K562 (cell line): ENCODE results near the gene IGF2BP3. TPM values are rescaled to one million over a fixed set of nuclear protein-coding genes. Genes with fewer than 3 reads are reported as not detected.

ENCODE experiments used
- CBFA2T2 ChIP-seq: fragments of 450-650 bp; conservative IDR thresholded peaks from 2 replicates; pipeline ENCODE4 v1.6.1; 2017; ENCODE audit warnings: mild to moderate bottlenecking
- CBX8 ChIP-seq: fragments of 200-600 bp; sonication (generic); IDR thresholded peaks from 2 replicates; pipeline ENCODE4 v1.6.1; 2012; ENCODE audit warnings: borderline replicate concordance, mixed run types, low read depth, mild to moderate bottlenecking, moderate library complexity, mixed read lengths, low read length, control low read depth, inconsistent platforms; ENCODE audit not compliant: poor library complexity, severe bottlenecking; ENCODE audit errors: extremely low read depth
- CREM ChIP-seq: IDR thresholded peaks from 2 replicates; pipeline ENCODE4 v1.6.1; 2014; ENCODE audit warnings: antibody characterized with exemption, low read depth
- KAT7 ChIP-seq: sonication (generic); formaldehyde crosslinking; IDR thresholded peaks from 2 replicates; pipeline ENCODE4 v1.8.0; 2022; ENCODE audit warnings: missing genetic modification reagents, mild to moderate bottlenecking, borderline replicate concordance
- MAZ ChIP-seq, 2 experiments: fragments of 450-650 bp in 1 of 2; sonication (generic) in 1 of 2; formaldehyde crosslinking; IDR thresholded peaks in 1 of 2; conservative IDR thresholded peaks in 1 of 2; 2 replicates each; pipeline versions ENCODE4 v1.4.0 to v1.5.0; 2020; ENCODE audit warnings: mild to moderate bottlenecking in 1 of 2, missing genetic modification reagents in 1 of 2
- PML ChIP-seq: IDR thresholded peaks from 2 replicates; pipeline ENCODE4 v1.6.1; 2012; ENCODE audit warnings: low read length, inconsistent platforms
- PYGO2 ChIP-seq: fragments of 450-650 bp; IDR thresholded peaks from 2 replicates; pipeline ENCODE4 v1.6.1; 2016; ENCODE audit warnings: mild to moderate bottlenecking, missing genetic modification characterization, moderate library complexity, missing compliant biosample characterization
- RBFOX2 ChIP-seq: fragments of 200-400 bp; formaldehyde crosslinking; IDR thresholded peaks from 2 replicates; pipeline ENCODE4 v1.6.1; 2017; ENCODE audit warnings: low read depth, mild to moderate bottlenecking, low read length, moderate library complexity
- RNF2 ChIP-seq: sonication (generic); IDR thresholded peaks from 2 replicates; pipeline ENCODE4 v1.6.1; 2016
- polyA plus RNA-seq, 8 experiments: library from polyadenylated mRNA; depleted of rRNA in 4 of 8; stranded (reverse) in 5 of 8; unstranded in 3 of 8; fragments of >200 nt; fragmentation: Nextera tagmentation in 2 of 8; fragmentation: Illumina TruSeq in 1 of 8; extraction: Ambion mirVana in 2 of 8; extraction: Trizol in 1 of 8; gene quantifications; 2 replicates each; pipeline versions ENCODE4 v1.2.1 to v1.2.3, GENCODE V29; 2011 to 2014; ENCODE audit warnings: inconsistent platforms in 1 of 8, missing spikeins in 1 of 8
- total RNA-seq, 7 experiments: library from RNA; depleted of rRNA in 6 of 7; stranded (reverse); fragments of >200 nt in 6 of 7; fragmentation: Illumina TruSeq in 2 of 7; extraction: Trizol in 2 of 7; gene quantifications; 2 replicates each; pipeline versions ENCODE4 v1.2.1 to v1.2.3, GENCODE V29; 2011 to 2021; ENCODE audit warnings: low replicate concordance in 1 of 7
- TF ChIP-seq, protein P1 (sequence below): fragments of 200-400 bp; formaldehyde crosslinking; IDR thresholded peaks from 2 replicates; pipeline ENCODE4 v1.6.1; 2017; ENCODE audit warnings: mild to moderate bottlenecking, low read depth, low read length, moderate library complexity
- TF ChIP-seq, protein P2 (sequence below): fragments of 450-650 bp; IDR thresholded peaks from 2 replicates; pipeline ENCODE4 v1.6.1; 2016; ENCODE audit warnings: mild to moderate bottlenecking
- TF ChIP-seq, protein P3 (sequence below): fragments of 150-350 bp; conservative IDR thresholded peaks from 2 replicates; pipeline ENCODE4 v1.6.1; 2014; ENCODE audit warnings: low read length

Gene IGF2BP3
- total and polyA plus RNA-seq, 9 of the 15 experiments (the other 6 are each of a cell fraction or from before 2014, with no cell fraction given), result 8.4 to 88.1 (median 61.2) TPM

- peak; percentile 43; the same call in 1 of the 2 replicates for TF ChIP-seq CREM
- TF ChIP-seq KAT7, result no peak
- TF ChIP-seq, protein P1, sequence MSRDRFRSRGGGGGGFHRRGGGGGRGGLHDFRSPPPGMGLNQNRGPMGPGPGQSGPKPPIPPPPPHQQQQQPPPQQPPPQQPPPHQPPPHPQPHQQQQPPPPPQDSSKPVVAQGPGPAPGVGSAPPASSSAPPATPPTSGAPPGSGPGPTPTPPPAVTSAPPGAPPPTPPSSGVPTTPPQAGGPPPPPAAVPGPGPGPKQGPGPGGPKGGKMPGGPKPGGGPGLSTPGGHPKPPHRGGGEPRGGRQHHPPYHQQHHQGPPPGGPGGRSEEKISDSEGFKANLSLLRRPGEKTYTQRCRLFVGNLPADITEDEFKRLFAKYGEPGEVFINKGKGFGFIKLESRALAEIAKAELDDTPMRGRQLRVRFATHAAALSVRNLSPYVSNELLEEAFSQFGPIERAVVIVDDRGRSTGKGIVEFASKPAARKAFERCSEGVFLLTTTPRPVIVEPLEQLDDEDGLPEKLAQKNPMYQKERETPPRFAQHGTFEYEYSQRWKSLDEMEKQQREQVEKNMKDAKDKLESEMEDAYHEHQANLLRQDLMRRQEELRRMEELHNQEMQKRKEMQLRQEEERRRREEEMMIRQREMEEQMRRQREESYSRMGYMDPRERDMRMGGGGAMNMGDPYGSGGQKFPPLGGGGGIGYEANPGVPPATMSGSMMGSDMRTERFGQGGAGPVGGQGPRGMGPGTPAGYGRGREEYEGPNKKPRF, result no peak
- TF ChIP-seq CBX8, result no peak
- no peak; the same call in 1 of the 2 replicates for TF ChIP-seq CBFA2T2
- TF ChIP-seq PYGO2 (tag), result no peak
- peak; percentile 63 for TF ChIP-seq RBFOX2
- TF ChIP-seq PML, result peak; percentile 71
- TF ChIP-seq, protein P2, sequence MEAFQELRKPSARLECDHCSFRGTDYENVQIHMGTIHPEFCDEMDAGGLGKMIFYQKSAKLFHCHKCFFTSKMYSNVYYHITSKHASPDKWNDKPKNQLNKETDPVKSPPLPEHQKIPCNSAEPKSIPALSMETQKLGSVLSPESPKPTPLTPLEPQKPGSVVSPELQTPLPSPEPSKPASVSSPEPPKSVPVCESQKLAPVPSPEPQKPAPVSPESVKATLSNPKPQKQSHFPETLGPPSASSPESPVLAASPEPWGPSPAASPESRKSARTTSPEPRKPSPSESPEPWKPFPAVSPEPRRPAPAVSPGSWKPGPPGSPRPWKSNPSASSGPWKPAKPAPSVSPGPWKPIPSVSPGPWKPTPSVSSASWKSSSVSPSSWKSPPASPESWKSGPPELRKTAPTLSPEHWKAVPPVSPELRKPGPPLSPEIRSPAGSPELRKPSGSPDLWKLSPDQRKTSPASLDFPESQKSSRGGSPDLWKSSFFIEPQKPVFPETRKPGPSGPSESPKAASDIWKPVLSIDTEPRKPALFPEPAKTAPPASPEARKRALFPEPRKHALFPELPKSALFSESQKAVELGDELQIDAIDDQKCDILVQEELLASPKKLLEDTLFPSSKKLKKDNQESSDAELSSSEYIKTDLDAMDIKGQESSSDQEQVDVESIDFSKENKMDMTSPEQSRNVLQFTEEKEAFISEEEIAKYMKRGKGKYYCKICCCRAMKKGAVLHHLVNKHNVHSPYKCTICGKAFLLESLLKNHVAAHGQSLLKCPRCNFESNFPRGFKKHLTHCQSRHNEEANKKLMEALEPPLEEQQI, result no peak
- peak; percentile 89 for TF ChIP-seq RNF2
- TF ChIP-seq, protein P3, sequence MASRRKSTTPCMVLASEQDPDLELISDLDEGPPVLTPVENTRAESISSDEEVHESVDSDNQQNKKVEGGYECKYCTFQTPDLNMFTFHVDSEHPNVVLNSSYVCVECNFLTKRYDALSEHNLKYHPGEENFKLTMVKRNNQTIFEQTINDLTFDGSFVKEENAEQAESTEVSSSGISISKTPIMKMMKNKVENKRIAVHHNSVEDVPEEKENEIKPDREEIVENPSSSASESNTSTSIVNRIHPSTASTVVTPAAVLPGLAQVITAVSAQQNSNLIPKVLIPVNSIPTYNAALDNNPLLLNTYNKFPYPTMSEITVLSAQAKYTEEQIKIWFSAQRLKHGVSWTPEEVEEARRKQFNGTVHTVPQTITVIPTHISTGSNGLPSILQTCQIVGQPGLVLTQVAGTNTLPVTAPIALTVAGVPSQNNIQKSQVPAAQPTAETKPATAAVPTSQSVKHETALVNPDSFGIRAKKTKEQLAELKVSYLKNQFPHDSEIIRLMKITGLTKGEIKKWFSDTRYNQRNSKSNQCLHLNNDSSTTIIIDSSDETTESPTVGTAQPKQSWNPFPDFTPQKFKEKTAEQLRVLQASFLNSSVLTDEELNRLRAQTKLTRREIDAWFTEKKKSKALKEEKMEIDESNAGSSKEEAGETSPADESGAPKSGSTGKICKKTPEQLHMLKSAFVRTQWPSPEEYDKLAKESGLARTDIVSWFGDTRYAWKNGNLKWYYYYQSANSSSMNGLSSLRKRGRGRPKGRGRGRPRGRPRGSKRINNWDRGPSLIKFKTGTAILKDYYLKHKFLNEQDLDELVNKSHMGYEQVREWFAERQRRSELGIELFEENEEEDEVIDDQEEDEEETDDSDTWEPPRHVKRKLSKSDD, result no peak
- peak; percentile 90 to 93 for TF ChIP-seq MAZ (CRISPR knock-in tag; conservative IDR thresholded peaks at IDR 0.05 in 1 of 2, IDR thresholded peaks at IDR 0.05 in 1 of 2)
Measured at GRCh38 chr7:23470330-23471105, at the start of gene IGF2BP3 (continued).
